GM19467 (cell line): ENCODE data around the gene GPR15LG.
A peak's percentile ranks its signal among the peaks of the same experiment; 100 is the strongest.
"Not testable (repeated sequence)": the region's sequence is repeated elsewhere in the genome, so short reads cannot be mapped to it uniquely, and the experiment has no call there.

Source experiments
- ATAC-seq: cut with Tn5 transposase; IDR thresholded peaks from one replicate; pipeline ENCODE4 v1.9.1; 2021; ENCODE audit warnings: mild to moderate bottlenecking, moderate library complexity; ENCODE audit not compliant: unreplicated experiment

GPR15LG gene

DNA sequence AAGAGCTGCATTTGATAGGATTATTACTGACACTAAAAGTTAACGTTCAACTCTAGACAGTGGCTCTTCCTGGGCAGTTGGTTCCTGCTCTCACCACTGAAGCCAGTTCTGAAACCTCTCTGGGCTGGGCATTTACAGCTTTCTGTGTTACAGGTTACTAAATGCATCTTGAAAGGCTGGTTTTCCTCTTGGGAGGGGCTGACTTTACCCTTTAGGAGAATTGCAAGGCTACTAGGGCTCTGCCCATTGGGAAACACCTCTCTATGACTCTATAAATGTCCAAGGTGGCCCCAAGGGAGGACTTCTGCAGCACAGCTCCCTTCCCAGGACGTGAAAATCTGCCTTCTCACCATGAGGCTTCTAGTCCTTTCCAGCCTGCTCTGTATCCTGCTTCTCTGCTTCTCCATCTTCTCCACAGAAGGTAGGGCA is at the start of gene GPR15LG:
TSS of gene GPR15LG (plus strand) at position 301 of the 429 bp plus-strand sequence. CDS start at position 352, 51 bp downstream.
- ATAC-seq = peak; percentile 38

DNA sequence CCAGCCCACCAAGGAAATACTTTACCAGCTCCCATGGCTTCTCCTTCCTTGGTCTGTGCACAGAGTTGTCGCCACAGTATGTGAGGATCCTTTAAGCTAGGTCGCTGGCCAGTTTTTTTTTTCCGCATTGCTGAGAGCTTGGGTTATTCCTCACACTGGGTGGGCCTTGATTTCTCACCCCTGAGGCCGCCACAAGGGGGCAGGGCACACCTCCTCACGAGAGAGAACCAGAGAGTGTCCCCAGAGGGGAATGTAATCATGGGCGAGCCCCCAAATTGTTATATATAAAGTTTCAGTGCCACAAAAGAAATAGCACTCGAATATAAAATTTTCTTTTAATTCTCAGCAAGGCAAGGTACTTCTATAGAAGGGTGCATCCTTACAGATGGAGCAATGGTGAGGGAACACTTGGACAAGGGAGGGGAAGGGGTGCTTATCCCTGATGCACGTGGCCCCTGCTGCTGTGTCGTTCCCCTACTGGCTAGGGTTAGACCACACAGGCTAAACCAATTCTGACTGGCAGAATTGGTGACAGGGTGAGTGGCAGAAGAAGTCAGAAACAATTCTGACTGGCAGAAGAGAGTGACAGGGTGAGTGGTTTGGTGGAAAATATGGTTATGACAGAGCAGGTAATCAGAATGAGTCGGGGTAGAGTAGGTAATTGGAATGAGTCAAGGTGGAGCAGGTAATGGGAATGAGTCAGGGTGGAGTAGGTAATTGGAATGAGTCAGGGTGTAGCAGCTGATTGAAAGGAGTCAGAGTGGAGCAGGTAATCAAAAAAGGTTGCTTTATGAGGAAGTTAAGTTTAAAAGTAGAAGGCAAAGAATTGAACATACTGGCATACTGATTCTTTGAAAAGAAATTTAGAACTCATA is 47.5 kb upstream of the GPR15LG start:
- ATAC-seq = not testable (repeated sequence)

DNA sequence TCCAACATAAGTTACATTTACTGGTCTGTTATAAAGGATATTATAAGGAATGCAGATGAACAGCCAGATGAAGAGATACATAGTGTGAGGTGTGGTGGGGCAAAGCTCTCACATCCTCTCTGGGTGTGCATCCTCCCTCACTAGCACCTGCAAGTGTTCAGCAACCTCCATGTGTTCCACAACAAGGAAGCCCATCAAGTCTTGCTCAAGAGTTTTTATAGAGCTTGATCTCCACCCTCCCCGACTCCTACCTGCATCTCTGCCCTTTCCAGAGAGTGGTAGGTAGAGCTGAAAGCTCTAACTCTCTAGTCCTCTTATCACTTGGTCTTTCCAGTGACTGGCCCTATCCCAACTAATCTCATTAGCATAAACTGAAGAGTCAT is 46.8 kb upstream of the GPR15LG start:
- no peak for ATAC-seq

DNA sequence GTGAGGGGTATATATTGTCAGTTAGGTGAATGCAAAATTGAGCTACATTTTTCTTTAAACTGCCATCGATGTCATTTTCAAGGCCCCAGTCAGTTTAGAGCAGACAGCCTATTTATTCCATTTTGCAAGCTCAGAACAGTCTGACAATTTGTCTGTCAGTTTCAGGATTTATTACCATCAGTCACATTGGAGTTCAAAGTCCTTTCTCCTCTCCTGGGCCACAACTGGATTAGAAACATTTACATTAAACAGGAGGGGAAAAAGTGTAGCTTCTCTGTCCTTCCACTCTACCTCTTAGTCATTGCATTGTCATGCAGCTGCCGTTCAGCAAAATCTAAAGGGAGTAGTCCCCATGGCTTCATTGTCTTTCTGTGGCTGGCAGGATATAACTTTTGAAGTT is 37.8 kb upstream of the GPR15LG start:
- no peak for ATAC-seq

DNA sequence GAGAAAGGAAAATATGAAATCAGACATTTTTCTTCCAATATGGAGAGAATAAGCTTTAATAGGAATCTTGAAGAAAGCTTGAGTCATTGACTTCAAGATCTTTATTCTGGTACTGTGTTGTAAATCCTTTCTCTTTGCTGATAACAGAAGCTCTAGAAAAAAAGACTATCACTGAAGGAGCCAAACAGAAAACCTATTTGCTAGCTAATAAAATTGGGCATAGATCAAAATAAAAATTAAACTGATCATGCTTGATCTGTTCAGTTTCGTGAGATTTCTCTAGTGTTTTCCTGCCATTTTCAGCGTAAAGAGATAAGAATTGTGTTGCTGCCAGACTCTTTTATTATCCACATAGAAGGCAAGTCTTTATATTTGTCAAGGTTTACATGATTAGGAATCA is 35.8 kb upstream of the GPR15LG start:
- no peak for ATAC-seq

DNA sequence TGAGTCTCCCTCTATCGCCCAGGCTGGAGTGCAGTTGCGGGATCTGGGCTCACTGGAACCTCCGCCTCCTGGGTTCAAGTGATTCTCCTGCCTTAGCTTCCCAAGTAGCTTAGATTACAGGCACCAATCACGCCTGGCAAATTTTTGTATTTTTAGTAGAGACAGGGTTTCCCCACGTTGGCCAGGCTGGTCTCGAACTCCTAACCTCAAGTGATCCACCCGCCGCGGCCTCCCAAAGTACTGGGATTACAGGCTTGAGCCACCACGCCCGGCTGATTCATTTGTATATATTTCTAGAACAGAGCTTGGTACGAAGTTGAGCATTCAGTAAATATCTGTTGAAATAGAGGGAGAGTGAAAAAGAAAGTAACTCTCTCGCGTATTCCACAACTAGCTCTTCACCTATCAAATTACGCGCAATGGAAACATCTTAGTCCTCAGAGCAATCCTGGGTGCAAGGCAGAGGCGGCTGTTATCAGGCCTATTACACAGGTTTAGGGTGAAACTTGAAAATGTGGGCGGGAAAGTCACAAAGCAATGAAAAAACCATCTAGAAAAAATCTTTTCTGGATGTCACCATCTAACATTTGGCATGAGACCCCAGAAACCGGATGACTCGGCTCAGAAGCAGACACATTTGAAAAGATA is 35.0 kb upstream of the GPR15LG start:
- ATAC-seq = peak; percentile 7

DNA sequence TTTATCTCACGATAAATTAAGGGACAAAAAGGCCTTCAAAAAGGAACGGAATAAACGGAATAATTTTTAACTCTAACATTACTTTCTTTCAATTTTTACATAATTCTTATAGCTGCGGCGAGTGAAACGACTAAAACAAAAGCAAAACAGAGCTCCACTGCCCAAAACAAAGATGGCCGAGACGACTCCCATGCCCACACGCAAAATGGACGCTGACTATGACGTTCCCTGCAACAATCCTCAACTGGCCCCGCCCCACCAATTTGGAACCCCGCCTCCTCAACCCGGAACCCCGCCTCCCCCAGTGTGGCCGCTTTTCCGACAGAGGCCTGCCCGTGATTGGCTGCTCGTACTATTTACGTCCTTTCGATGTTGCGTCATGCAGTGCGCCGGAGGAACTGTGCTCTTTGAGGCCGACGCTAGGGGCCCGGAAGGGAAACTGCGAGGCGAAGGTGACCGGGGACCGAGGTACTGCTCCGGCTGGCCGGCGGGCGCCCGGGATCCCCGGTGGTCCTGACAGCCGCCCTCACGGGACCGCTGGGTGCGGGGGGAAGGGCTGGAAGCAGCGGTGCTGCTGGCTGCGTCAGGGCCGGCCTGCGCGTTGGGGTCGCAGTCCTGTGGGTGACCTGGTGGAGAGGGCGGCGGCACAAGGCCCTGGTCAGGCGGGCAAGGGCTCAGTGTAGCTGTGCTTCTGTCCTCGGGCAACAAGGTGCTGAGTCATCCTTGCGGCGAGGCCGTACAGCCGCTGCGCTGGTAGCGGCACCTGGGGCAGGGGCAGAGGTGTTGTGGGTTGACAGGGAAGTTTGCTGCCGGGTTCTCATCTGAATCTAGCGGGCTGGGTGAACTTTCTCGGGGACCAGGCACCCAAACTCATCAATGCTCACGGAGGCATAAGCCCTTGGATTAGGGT is 34.2 kb upstream of the GPR15LG start, which contains the start of gene GHITM:
TSS of gene GHITM (plus strand) at position 384 of the 910 bp plus-strand sequence. CDS start 1,992 bp downstream, outside the sequence.
- peak; percentile 96 for ATAC-seq

DNA sequence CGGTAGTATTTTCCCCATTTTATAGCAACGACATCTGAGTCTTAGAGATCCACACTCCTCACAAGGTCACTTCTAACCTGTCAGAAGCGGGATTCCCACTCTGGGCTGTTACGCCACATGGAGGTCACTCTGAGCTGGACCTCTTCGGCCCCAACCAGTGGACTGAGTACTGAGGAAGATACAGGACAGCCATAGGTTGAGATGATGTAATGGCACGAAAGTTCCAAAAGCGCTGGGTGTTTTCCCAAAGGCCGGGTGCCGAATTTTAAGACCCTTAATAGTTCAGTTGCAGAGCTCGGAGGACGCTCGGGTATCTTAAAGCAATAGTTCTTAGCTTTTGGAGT is 33.6 kb upstream of the GPR15LG start:
- ATAC-seq = no peak

DNA sequence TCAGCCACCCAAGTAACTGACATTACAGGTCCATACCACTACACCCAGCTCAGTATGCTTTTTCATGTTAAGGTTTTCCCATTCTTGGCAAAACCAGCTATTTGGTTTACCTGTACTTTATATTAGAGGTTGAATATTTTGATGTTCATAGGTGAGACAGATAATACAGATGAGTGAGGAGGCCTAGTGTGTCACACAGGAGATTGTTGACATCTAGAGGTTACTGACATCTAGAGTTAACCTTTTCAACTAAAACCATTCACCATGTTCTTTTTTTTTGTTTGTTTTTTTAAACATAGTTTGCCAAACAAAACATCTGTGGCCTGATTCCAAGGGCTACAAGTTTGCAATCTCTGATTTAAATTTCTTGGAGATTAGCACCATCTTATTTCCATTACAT is 26.3 kb upstream of the GPR15LG start:
- no peak for ATAC-seq

DNA sequence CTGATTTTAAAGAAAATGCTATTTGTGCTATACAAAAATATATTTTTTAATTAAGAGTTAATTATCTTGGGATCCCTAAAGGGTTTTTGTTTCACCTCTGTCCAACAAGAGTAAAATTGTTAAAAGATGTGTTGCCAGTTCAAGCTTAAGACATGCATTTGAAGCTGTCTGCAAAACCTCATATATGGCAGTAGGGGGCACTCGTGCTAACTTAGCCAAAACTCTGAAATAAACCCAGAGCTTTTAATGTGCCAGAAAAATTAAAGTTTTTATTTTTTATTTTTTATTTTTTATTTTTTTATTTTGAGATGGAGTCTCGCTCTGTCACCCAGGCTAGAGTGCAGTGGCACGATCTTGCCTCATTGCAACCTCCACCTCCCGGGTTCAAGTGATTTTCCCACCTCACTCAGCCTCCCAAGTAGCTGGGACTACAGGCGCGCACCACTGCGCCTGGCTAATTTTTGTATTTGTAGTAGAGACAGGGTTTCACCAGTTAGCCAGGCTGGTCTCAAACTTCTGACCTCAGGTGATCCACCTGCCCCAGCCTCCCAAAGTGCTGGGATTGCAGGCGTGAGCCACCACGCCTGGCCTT is 25.5 kb upstream of the GPR15LG start:
- ATAC-seq = not testable (repeated sequence)

DNA sequence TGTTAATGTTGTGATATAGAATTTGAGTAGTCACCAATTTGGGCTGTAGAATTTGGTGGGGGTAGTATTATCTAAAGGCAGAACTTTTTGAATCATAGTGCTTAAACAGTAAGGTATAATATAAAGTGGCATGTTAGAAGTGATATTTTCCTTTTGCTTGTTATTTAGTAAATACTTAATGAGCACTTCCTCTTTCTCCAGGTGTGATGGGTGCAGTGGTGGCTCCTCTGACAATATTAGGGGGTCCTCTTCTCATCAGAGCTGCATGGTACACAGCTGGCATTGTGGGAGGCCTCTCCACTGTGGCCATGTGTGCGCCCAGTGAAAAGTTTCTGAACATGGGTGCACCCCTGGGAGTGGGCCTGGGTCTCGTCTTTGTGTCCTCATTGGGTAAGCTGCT is 23.7 kb upstream of the GPR15LG start:
- ATAC-seq = no peak

DNA sequence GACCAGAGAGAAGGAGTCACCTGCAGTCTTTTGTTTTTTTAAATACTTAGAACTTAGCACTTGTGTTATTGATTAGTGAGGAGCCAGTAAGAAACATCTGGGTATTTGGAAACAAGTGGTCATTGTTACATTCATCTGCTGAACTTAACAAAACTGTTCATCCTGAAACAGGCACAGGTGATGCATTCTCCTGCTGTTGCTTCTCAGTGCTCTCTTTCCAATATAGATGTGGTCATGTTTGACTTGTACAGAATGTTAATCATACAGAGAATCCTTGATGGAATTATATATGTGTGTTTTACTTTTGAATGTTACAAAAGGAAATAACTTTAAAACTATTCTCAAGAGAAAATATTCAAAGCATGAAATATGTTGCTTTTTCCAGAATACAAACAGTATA is 20.8 kb upstream of the GPR15LG start:
- no peak for ATAC-seq

DNA sequence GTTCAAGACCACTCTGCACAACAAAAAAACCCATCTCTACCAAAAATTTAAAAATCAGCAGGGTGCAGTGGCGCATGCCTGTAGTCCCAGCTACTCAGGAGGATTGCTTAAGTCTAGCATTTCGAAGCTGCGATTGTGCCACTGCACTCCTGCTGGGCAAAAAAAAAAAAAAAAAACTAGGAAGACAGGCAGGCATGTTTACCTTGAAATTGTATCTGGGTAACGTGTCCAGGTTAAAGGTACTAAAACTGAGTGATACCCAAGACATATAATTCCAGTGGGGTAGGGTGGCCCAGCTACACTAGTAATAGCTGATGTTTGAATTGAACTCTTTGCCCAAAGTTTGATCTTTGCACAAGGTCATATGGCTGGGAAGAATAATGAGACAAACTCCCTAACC is 18.1 kb upstream of the GPR15LG start:
- ATAC-seq = no peak

DNA sequence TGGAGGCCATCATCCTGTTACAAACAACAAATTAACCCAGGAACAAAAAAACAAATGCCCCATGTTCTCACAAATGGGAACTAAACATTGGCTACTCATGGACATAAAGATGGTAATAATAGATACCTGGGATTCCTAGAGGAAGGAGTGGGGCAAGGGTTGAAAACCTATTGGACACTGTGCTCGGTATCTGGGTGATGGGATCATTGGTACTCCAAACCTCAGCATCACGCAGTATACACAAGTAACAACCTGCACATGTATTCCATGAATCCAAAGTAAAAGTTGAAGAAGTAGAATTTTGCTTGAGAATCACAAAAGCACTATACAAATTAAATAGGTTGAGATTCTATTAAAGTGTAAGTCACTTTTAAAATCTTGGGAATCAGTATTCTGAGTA is 17.6 kb upstream of the GPR15LG start:
- ATAC-seq = no peak

DNA sequence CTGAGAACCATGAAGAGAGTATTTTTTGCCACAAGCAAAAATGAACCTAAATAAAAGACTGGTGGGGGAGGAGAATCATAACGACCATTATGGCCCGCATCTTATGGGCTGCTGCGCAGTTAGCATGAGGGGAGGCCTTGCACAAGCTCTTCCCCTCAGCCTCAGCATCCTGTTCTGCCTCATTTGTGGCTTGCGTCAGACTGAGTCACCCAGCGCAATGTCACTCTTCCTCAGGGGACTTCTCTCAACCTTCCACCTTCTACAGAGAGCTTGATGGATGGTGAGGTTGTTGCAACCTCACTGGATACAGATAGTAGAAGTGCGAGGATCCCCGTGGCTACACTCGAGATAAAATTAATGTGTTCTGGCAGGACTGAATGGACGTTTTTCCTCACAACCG is 16.8 kb upstream of the GPR15LG start:
- ATAC-seq = no peak

DNA sequence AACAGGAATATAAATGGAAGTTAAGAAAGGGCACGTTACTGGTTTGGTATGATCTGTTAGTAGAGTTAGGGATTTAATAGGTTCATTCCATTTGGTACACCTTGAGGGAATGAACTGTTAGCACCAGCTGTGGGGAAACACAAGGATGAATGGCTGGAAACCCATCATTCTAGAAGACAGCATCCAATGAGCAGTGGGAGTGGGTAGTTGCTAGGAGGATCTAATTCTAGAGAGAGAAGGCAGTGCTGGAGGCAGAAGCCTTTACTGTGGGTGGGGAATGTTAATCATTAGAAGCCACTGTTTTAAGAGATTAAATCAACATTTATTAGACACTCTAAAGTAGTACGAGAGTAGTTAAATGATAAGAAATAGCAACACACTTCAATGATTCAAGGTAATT is 15.5 kb upstream of the GPR15LG start:
- no peak for ATAC-seq

DNA sequence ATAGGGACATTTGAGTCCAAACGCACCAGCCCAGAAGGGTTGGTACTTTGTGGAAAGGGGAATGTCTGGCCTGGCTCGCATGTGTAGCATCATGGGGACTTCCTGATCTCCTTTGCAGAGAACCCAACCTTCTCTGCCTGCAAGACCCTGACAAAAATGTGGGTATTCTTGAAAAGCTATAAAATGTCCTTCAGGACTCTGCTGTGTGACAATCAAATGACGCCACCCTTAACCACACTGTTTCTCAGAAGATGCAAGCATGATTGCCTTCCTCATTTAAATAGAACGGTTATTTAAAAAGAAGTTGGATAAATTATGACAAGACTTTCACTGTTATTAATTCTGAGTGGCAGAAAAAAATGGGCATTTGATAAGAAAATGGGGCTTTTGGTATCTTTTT is 15.1 kb upstream of the GPR15LG start:
- no peak for ATAC-seq

DNA sequence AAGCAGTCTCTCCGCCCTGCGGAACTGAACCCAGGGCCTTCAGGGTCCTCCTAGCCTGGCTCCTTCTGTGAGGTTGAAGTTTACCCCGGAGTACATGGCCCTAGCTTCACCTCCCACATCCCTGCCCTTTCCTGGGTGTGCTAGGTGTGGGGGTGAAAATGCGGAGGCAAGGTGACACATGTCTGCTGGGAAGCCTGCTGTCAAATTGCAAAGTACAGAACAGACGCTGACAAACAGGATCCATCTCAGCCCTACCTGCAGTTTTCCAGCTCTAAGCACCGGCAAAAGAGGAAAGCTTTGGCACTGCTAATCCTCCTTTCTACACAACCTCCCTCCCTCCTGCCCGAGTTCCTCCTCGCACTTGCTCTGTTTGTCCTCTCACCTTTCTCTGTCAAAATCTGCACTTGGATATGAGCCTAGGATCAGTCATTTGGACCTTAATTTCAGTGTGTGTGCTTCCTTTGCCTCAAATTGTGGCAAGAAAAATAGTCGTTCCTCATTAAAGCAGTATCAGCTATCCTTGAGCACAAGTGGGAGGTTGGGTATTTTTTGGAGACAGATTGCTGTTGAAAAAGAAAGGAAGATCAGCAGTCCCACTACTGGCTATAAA is 14.4 kb upstream of the GPR15LG start:
- no peak for ATAC-seq

DNA sequence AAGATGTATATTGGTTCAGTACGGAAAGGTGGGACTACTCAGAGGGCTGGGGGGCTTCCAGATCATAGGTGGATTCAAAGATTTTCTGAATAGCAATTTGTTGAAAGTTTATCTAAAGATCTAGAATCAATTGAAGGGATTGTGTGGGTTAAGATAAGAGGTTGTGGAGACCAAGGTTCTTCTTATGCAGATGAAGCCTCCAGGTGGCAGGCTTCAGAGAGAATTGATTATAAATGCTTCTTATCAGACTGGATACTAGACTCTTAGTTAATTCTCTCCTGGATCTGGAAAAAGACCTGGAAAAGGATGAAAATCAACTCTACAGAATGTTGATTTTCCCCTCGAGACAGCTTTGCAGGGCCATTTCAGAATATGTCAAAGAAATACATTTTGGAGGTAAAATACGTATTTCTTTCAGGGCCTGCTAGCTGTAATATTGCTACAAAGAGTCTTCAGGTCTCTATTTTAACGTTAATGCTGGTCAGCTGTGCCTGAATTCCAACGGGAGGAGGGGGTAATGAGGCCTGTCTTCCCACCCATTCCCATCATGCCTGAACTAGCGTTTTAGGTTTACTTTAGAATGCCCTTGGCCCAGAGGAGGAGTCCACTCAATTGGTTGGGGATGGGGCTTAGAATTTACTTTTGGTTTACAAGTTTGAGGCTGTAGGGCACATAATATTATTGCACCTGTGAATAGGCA is 12.8 kb upstream of the GPR15LG start:
- ATAC-seq = no peak

DNA sequence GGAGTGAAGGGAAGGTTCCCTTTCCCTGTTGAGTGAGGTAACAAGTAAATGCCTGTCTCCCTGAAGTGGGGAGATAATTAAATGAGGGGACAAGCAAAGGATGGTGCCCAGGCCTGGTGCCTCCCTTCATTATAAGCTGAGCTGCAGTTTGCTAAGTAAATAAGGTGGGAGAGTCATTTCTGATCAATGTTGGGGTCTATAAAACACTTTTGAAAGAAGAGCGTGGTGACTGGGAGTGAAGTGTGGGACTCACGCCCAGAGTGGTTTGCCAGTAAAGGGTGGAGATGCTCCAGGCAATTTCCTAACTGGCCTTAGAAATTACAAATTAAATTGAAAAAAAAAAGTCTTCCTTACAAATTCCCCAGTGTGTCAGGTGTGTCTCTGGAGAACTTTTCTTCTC is 9.6 kb upstream of the GPR15LG start:
- no peak for ATAC-seq
